HG03064 (cell line): ENCODE results near the gene B3GALT6.

Source experiments
- ATAC-seq: cut with Tn5 transposase; IDR thresholded peaks from one replicate; pipeline ENCODE4 v1.9.1; 2021; ENCODE audit warnings: low read depth; ENCODE audit not compliant: unreplicated experiment

Gene B3GALT6

GRCh38 chr1:1259540-1259939, 27.5 kb downstream of the B3GALT6 start:
- ATAC-seq: no peak

GRCh38 chr1:1259951-1260600, 28.0 kb downstream of the B3GALT6 start:
- no peak for ATAC-seq

GRCh38 chr1:1260843-1261560, 29.0 kb downstream of the B3GALT6 start:
- no peak for ATAC-seq

GRCh38 chr1:1262071-1262470, 30.0 kb downstream of the B3GALT6 start:
- no peak for ATAC-seq

- ATAC-seq: no peak
These were observed 30.7 kb downstream of the B3GALT6 start for GRCh38 chr1:1262758-1263157.

- ATAC-seq: no peak
These were observed 32.0 kb downstream of the B3GALT6 start for GRCh38 chr1:1264026-1264425.

- no peak for ATAC-seq
These were observed 32.8 kb downstream of the B3GALT6 start for GRCh38 chr1:1264868-1265272.

- ATAC-seq: no peak
These were observed 35.6 kb downstream of the B3GALT6 start for GRCh38 chr1:1267488-1268283.

- no peak for ATAC-seq
These were observed 36.2 kb downstream of the B3GALT6 start for GRCh38 chr1:1268284-1268682.

- no peak for ATAC-seq
These were observed 38.8 kb downstream of the B3GALT6 start for GRCh38 chr1:1270813-1271212.

GRCh38 chr1:1272341-1273208, 40.5 kb downstream of the B3GALT6 start:
- no peak for ATAC-seq

GRCh38 chr1:1273209-1273511, 41.1 kb downstream of the B3GALT6 start:
- peak; percentile 13 for ATAC-seq

GRCh38 chr1:1273512-1274298, 41.7 kb downstream of the B3GALT6 start, which contains the start of gene UBE2J2:
UBE2J2 (minus strand) TSS chr1:1273854; CDS start chr1:1267992, 5,862 bp downstream.
- ATAC-seq: peak; percentile 85

GRCh38 chr1:1274299-1274930, 42.4 kb downstream of the B3GALT6 start:
- ATAC-seq: no peak

- ATAC-seq: no peak
These were observed 42.9 kb downstream of the B3GALT6 start for GRCh38 chr1:1274931-1275431.

- ATAC-seq: no peak
These were observed 43.8 kb downstream of the B3GALT6 start for GRCh38 chr1:1275836-1276235.

GRCh38 chr1:1278620-1279019, 46.6 kb downstream of the B3GALT6 start:
- no peak for ATAC-seq

GRCh38 chr1:1279028-1279427, 47.0 kb downstream of the B3GALT6 start:
- ATAC-seq: no peak

GRCh38 chr1:1280782-1281481, 48.9 kb downstream of the B3GALT6 start:
- ATAC-seq: no peak
